Stimulated activated naive CD4-positive, alpha-beta T cell (primary cell): ENCODE results near the gene C1orf159.
A peak's percentile ranks its signal among the peaks of the same experiment; 100 is the strongest.

Source experiments
- DNase-seq, 6 experiments: peaks; one replicate each; lab custom pipeline; 2025; lab: John Stamatoyannopoulos, UW

C1orf159 gene

GRCh38 chr1:1132042-1132950 lies 16.4 kb upstream of the C1orf159 start:
- no peak for DNase-seq

- DNase-seq = no peak
These were observed 14.6 kb upstream of the C1orf159 start for GRCh38 chr1:1130206-1131120.

GRCh38 chr1:1129381-1129821 lies 13.5 kb upstream of the C1orf159 start:
- no peak for DNase-seq

- DNase-seq = no peak
These were observed 12.7 kb upstream of the C1orf159 start for GRCh38 chr1:1128454-1129139.

GRCh38 chr1:1127551-1128451 lies 11.9 kb upstream of the C1orf159 start:
- DNase-seq = no peak

- DNase-seq = no peak
These were observed 10.1 kb upstream of the C1orf159 start for GRCh38 chr1:1125945-1126344.

- DNase-seq = no peak
These were observed 9.1 kb upstream of the C1orf159 start for GRCh38 chr1:1124786-1125642.

- DNase-seq = no peak
These were observed 8.6 kb upstream of the C1orf159 start for GRCh38 chr1:1124508-1124785.

- DNase-seq = no peak
These were observed 8.0 kb upstream of the C1orf159 start for GRCh38 chr1:1123581-1124507.

- no peak for DNase-seq
These were observed 7.1 kb upstream of the C1orf159 start for GRCh38 chr1:1122981-1123480.

- peak; percentile 52 to 84 (median 74) for DNase-seq
These were observed 6.4 kb upstream of the C1orf159 start for GRCh38 chr1:1122078-1122811.

- no peak for DNase-seq
These were observed 5.8 kb upstream of the C1orf159 start for GRCh38 chr1:1121611-1122077.

GRCh38 chr1:1120866-1121591 lies 5.1 kb upstream of the C1orf159 start:
- DNase-seq = no peak

- DNase-seq = no peak
These were observed 4.2 kb upstream of the C1orf159 start for GRCh38 chr1:1120096-1120495.

GRCh38 chr1:1119272-1119890 lies 3.5 kb upstream of the C1orf159 start:
- DNase-seq = no peak

GRCh38 chr1:1118876-1119220 lies 3.0 kb upstream of the C1orf159 start:
- DNase-seq = no peak
